HUES64 (cell line): Measurements from ENCODE around the gene SEZ6L2.
"Not testable (repeated sequence)": the region's sequence is repeated elsewhere in the genome, so short reads cannot be mapped to it uniquely, and the experiment has no call there.

Source experiments
- H3K27ac ChIP-seq: 2 replicates; pipeline ENCODE4 v1.7.0; 2013; ENCODE audit warnings: low read depth, low read length, inconsistent platforms
- H3K27me3 ChIP-seq: 2 replicates; pipeline ENCODE4 v1.6.1; 2013; ENCODE audit warnings: mild to moderate bottlenecking, low read length; ENCODE audit not compliant: insufficient read depth
- H3K36me3 ChIP-seq: 2 replicates; pipeline ENCODE4 v1.6.1; 2013; ENCODE audit warnings: mild to moderate bottlenecking, low read length; ENCODE audit not compliant: insufficient read depth
- H3K4me1 ChIP-seq: 2 replicates; pipeline ENCODE4 v1.6.1; 2013; ENCODE audit warnings: mild to moderate bottlenecking, low read length, moderate library complexity; ENCODE audit not compliant: insufficient read depth
- H3K4me3 ChIP-seq: 2 replicates; pipeline ENCODE4 v1.5.1; 2013; ENCODE audit warnings: mild to moderate bottlenecking, low read length, moderate library complexity
- H3K9ac ChIP-seq: 2 replicates; pipeline ENCODE4 v1.6.1; 2013; ENCODE audit warnings: mild to moderate bottlenecking, low read depth, low read length
- H3K9me3 ChIP-seq: 2 replicates; pipeline ENCODE4 v1.6.1; 2013; ENCODE audit warnings: low read depth, low read length; ENCODE audit not compliant: insufficient read depth
- WGBS: fragments of 150-250, 120-280 bp; methylation state at CpG from one replicate; pipeline ENCODE4 v1.1.7; 2013; ENCODE audit warnings: missing lambda C conversion rate; 5-methylcytosine and 5-hydroxymethylcytosine counted together

Gene SEZ6L2

GRCh38 chr16:29835926-29836325 is 63.4 kb downstream of the SEZ6L2 start:
- no peaks in the 10 kb centered on the region for H3K9me3 ChIP-seq

GRCh38 chr16:29834079-29834478 is 65.3 kb downstream of the SEZ6L2 start:
- no peaks in the 10 kb centered on the region for H3K36me3 ChIP-seq
- no peaks in the 10 kb centered on the region for H3K4me1 ChIP-seq
- H3K9ac ChIP-seq: no peak overlapping the region
- H3K9me3 ChIP-seq: no peaks in the 10 kb centered on the region
- no peak overlapping the region for H3K4me3 ChIP-seq
- no peaks in the 10 kb centered on the region for H3K27me3 ChIP-seq
- no peak overlapping the region for H3K27ac ChIP-seq
- 90% methylated on average over 5 of the region's 5 CpGs for WGBS

More at GRCh38 chr16:29835926-29836325, 63.4 kb downstream of the SEZ6L2 start:
- no peak overlapping the region for H3K4me3 ChIP-seq
- WGBS: 88% methylated on average over 7 of the region's 7 CpGs
- H3K9ac ChIP-seq: no peak overlapping the region
- no peaks in the 10 kb centered on the region for H3K36me3 ChIP-seq
- H3K27me3 ChIP-seq: no peaks in the 10 kb centered on the region
- H3K4me1 ChIP-seq: no peaks in the 10 kb centered on the region
- H3K27ac ChIP-seq: no peak overlapping the region

- not testable (repeated sequence) for H3K9ac ChIP-seq
- WGBS: 96% methylated on average over 2 of the region's 4 CpGs
Measured at GRCh38 chr16:29833219-29833618, 66.1 kb downstream of the SEZ6L2 start.

GRCh38 chr16:29831490-29831889 is 67.9 kb downstream of the SEZ6L2 start:
- H3K36me3 ChIP-seq: no peaks in the 10 kb centered on the region
- H3K4me3 ChIP-seq: no peak overlapping the region
- no peak overlapping the region for H3K27ac ChIP-seq
- H3K9me3 ChIP-seq: no peaks in the 10 kb centered on the region
- H3K27me3 ChIP-seq: no peaks in the 10 kb centered on the region
- no peak overlapping the region for H3K9ac ChIP-seq
- 92% methylated on average over 2 of the region's 2 CpGs for WGBS
- H3K4me1 ChIP-seq: no peaks in the 10 kb centered on the region

More at GRCh38 chr16:29833219-29833618, 66.1 kb downstream of the SEZ6L2 start:
- not testable (repeated sequence) for H3K9me3 ChIP-seq, H3K27me3 ChIP-seq, H3K4me1 ChIP-seq, H3K27ac ChIP-seq, H3K4me3 ChIP-seq, H3K36me3 ChIP-seq

- no peak overlapping the region for H3K4me3 ChIP-seq
- H3K27me3 ChIP-seq: no peaks in the 10 kb centered on the region
- no peaks in the 10 kb centered on the region for H3K9me3 ChIP-seq
- H3K4me1 ChIP-seq: peaks cover 2% of the 10 kb centered on the region; the same call in 1 of the 2 replicates
- H3K9ac ChIP-seq: no peak overlapping the region
- H3K36me3 ChIP-seq: no peaks in the 10 kb centered on the region
- WGBS: 95% methylated on average over 11 of the region's 11 CpGs
- H3K27ac ChIP-seq: no peak overlapping the region
Measured at GRCh38 chr16:29830774-29831173, 68.6 kb downstream of the SEZ6L2 start.

GRCh38 chr16:29826342-29826695 is 73.0 kb downstream of the SEZ6L2 start:
- WGBS: 98% methylated on average over 8 of the region's 8 CpGs
- H3K9ac ChIP-seq: no peak overlapping the region
- no peaks in the 10 kb centered on the region for H3K9me3 ChIP-seq

GRCh38 chr16:29825145-29826044 is 74.0 kb downstream of the SEZ6L2 start:
- Histone ChIP-seq H3K4me1 (peaks cover 13% of the 10 kb centered on the region), H3K27me3 (no peaks in the 10 kb centered on the region), H3K27ac (peak overlapping the region; percentile 45; the same call in 1 of the 2 replicates), H3K9me3 (no peaks in the 10 kb centered on the region), H3K9ac (peak overlapping the region; percentile 33), H3K36me3 (peaks cover 7% of the 10 kb centered on the region; the same call in 1 of the 2 replicates), H3K4me3 (no peak overlapping the region)
- 79% methylated on average over 10 of the region's 10 CpGs for WGBS

More at GRCh38 chr16:29826342-29826695, 73.0 kb downstream of the SEZ6L2 start:
- Histone ChIP-seq H3K27me3 (no peaks in the 10 kb centered on the region), H3K27ac (no peak overlapping the region; the same call in 1 of the 2 replicates), H3K4me3 (no peak overlapping the region), H3K36me3 (no peaks in the 10 kb centered on the region), H3K4me1 (peaks cover 13% of the 10 kb centered on the region)

GRCh38 chr16:29824589-29825144 is 74.7 kb downstream of the SEZ6L2 start:
- H3K27ac ChIP-seq: no peak overlapping the region
- WGBS: 93% methylated on average over 7 of the region's 7 CpGs

GRCh38 chr16:29821643-29822115 is 77.7 kb downstream of the SEZ6L2 start:
- Histone ChIP-seq H3K9me3 (no peaks in the 10 kb centered on the region), H3K27ac (no peak overlapping the region), H3K27me3 (no peaks in the 10 kb centered on the region), H3K9ac (no peak overlapping the region), H3K36me3 (peaks cover 33% of the 10 kb centered on the region), H3K4me3 (no peak overlapping the region), H3K4me1 (peaks cover 13% of the 10 kb centered on the region)
- 88% methylated on average over 7 of the region's 7 CpGs for WGBS

More at GRCh38 chr16:29824589-29825144, 74.7 kb downstream of the SEZ6L2 start:
- Histone ChIP-seq H3K27me3 (no peaks in the 10 kb centered on the region), H3K4me3 (no peak overlapping the region), H3K4me1 (peaks cover 13% of the 10 kb centered on the region), H3K36me3 (peaks cover 14% of the 10 kb centered on the region), H3K9me3 (no peaks in the 10 kb centered on the region), H3K9ac (no peak overlapping the region)
